Right ventricle myocardium inferior (tissue), 1 donor: ENCODE measurements around the gene RNF40. TPM values are rescaled to one million over a fixed set of nuclear protein-coding genes. Genes with fewer than 3 reads are reported as not detected.
A peak's percentile ranks its signal among the peaks of the same experiment; 100 is the strongest.

ENCODE experiments used
- ATAC-seq: fragments of 200-7000 bp; cut with Tn5 transposase; one replicate; pipeline ENCODE4 v1.9.1; 2020; ENCODE audit warnings: mild to moderate bottlenecking, moderate library complexity
- DNase-seq: peaks from one replicate; pipeline ENCODE4 v3.0.0; 2021; ENCODE audit errors: missing footprints
- intact Hi-C: fragments of 100-400 bp; cut with DNase I; formaldehyde crosslinking; loops from one replicate; pipeline ENCODE4 v1.11.0; 2022
- long read RNA-seq: library from polyadenylated mRNA; unstranded; transcript quantifications from one replicate; pipeline ENCODE4 v2.0.0, GENCODE V29; 2021
- total RNA-seq: library from RNA; stranded (reverse); fragmentation: NEBNext Ultra II Directional; extraction: Animal tissue kit (Norgen Biotek cat#: 25700); gene quantifications from one replicate; pipeline ENCODE4 v1.2.1, GENCODE V29; 2021
- donor health status: DM: no; HTN: yes; CAD: no; lungs with severe emphysema.

The RNF40 gene
- total RNA-seq, result 42.6 TPM
- long read RNA-seq, full-length matches to known transcripts, result 6 of 22 reads
- long read RNA-seq, partial matches to known transcripts, result 9 of 22 reads
- long read RNA-seq, other reads (novel, unspliced or antisense), result 7 of 22 reads

GRCh38 chr16:30761928-30762902 lies at the start of gene RNF40, which contains the start of gene CFAP119:
Gene RNF40, plus strand, starts transcription at chr16:30762322. Its CDS starts 224 bp downstream, at chr16:30762546.
Gene CFAP119, minus strand, starts transcription at chr16:30762062. Its CDS starts 314 bp downstream, at chr16:30761748.
- DNase-seq (peak; percentile 96), ATAC-seq (peak; percentile 96)
- intact Hi-C loops, result loop anchor here (2.0 kb wide), 1 partner anchor 53 kb away; no protein-coding TSS in a partner anchor

DNA sequence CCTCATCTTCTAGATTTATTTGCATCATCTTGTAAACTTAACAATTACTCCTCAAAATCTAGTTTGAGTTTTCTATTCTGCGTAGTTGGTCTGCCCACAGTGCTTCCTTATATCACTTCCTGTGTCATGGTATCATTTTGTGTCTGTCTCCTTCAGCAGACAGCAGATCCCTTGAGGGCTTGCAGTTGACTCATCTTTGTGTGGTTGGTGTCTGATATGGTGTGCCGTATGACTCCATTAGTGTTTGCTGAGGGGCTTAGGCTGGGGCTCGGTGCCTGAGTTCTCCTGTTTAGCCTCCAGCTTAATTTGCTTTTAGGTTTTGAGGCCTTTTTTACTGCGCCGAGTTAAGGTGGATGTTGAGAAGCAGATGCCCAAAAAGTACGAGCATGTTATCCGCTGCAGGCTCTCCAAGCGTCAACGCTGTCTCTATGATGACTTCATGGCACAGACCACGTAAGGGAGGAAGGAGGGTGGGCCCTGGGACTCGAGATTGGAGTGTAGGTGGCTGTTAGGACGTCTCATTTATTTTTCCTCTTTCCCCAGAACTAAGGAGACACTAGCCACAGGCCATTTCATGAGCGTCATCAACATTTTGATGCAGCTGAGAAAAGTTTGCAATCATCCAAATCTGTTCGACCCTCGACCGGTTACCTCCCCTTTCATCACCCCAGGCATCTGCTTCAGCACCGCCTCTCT lies 46.2 kb upstream of the RNF40 start:
- DNase-seq, result no peak
- intact Hi-C loops, result no loop called here
- no peak for ATAC-seq

- DNase-seq (no peak), ATAC-seq (no peak)
- intact Hi-C loops, result no loop called here
Measured at GRCh38 chr16:30720086-30720485, 42.0 kb upstream of the RNF40 start.

- intact Hi-C loops, result no loop called here
- no peak for DNase-seq
- ATAC-seq, result no peak
Measured at GRCh38 chr16:30720694-30721093, 41.4 kb upstream of the RNF40 start.

DNA sequence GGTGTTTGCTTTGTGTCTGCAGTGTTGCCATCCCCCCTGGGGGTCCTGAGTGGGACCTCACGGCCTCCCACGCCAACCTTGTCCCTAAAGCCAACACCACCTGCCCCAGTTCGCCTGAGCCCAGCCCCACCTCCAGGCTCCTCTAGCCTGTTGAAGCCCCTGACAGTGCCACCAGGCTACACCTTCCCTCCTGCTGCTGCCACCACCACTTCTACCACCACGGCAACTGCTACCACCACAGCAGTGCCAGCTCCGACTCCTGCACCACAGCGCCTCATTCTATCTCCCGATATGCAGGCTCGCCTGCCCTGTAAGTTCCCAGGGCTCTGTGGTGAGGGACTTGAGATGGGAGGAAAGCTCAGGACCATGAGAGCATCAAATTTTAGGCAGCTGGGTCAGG lies 41.0 kb upstream of the RNF40 start:
- no peak for DNase-seq
- intact Hi-C loops, result no loop called here

GRCh38 chr16:30721606-30722005 lies 40.5 kb upstream of the RNF40 start:
- ATAC-seq, result no peak
- intact Hi-C loops, result no loop called here
- DNase-seq, result no peak

More for the DNA sequence above, 41.0 kb upstream of the RNF40 start:
- no peak for ATAC-seq

- DNase-seq (no peak), ATAC-seq (no peak)
- intact Hi-C loops, result no loop called here
Measured at GRCh38 chr16:30722443-30722842, 39.7 kb upstream of the RNF40 start.

DNA sequence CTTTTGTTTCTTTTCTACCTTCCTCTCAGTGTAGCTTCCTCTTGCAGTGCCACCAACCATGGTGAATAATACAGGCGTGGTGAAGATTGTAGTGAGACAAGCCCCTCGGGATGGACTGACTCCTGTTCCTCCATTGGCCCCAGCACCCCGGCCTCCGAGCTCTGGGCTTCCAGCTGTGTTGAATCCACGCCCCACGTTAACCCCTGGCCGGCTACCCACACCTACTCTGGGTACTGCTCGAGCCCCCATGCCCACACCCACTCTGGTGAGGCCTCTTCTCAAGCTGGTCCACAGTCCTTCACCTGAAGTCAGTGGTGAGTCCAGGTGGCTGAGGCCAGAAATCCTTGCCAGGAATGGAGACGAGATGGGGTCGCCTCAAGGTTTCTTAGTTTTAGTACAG lies 39.2 kb upstream of the RNF40 start:
- no peak for ATAC-seq
- no peak for DNase-seq
- intact Hi-C loops, result no loop called here

GRCh38 chr16:30723725-30724355 lies 38.3 kb upstream of the RNF40 start:
- ATAC-seq (no peak), DNase-seq (no peak)
- intact Hi-C loops, result no loop called here

DNA sequence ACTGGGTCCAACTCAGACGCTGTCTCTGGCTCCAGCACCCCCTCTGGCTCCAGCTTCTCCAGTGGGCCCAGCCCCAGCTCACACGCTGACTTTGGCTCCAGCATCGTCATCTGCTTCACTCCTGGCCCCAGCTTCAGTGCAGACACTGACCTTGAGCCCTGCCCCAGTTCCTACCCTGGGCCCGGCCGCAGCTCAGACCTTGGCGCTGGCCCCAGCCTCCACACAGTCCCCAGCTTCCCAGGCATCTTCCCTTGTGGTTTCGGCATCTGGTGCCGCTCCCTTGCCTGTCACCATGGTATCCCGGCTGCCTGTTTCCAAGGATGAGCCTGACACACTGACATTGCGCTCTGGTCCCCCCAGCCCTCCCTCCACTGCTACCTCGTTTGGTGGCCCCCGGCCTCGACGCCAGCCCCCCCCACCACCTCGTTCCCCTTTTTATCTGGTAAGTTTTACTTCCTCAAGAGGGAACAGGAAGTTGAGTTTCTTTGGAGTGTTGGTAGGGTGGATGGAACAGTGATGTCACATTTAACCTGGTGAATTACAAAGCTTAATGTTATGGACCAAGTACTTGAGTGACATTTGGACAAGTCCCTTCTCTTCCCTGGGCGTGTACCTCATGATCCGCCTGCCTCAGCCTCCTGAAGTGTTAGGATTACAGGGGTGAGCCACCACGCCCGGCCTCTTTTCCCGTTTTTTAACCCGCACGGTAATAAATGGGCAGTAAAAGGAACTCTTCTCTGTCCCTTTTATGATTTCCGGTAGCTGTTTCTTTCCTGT lies 37.3 kb upstream of the RNF40 start:
- intact Hi-C loops, result no loop called here
- ATAC-seq (peak; percentile 69), DNase-seq (no peak)

DNA sequence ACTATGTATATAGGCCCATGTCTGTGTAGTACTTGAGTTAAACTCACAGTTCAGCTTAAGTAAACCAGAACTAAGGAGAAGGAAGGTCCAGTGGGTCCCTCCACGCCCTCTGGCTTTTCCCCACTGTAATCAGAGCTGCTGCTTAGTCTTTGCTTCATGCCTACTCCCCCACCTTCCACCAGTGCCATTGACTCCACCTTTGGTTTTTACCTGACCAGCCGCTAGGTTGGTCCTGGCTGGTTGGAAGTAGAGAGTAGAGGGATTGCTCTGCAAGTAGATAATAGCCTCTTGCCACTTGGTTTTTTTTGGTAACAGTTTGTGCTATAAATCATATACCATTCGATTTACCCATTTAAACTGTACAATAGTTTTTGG lies 36.7 kb upstream of the RNF40 start:
- DNase-seq, result no peak
- intact Hi-C loops, result no loop called here
- no peak for ATAC-seq

GRCh38 chr16:30728321-30728720 lies 33.8 kb upstream of the RNF40 start:
- intact Hi-C loops, result no loop called here
- DNase-seq, result no peak
- ATAC-seq, result no peak

- ATAC-seq (peak; percentile 35), DNase-seq (no peak)
- intact Hi-C loops, result no loop called here
Measured at GRCh38 chr16:30728899-30729672, 33.0 kb upstream of the RNF40 start.

- no peak for ATAC-seq
- intact Hi-C loops, result no loop called here
- DNase-seq, result no peak
Measured at GRCh38 chr16:30731411-30731810, 30.7 kb upstream of the RNF40 start.

- ATAC-seq (no peak), DNase-seq (no peak)
- intact Hi-C loops, result no loop called here
Measured at GRCh38 chr16:30736995-30737793, 24.9 kb upstream of the RNF40 start.

- intact Hi-C loops, result no loop called here
Measured at GRCh38 chr16:30737794-30738648, 24.1 kb upstream of the RNF40 start.

More at GRCh38 chr16:30737794-30738648, 24.1 kb upstream of the RNF40 start:
- DNase-seq (no peak), ATAC-seq (no peak)
